Neural progenitor cell (in vitro differentiated cells): ENCODE results near the gene ACTBL2.

Source experiments
- CTCF ChIP-seq: fragments of 200-600 bp; sonication (generic); IDR thresholded peaks from 2 replicates; pipeline ENCODE4 v1.5.1; 2017; ENCODE audit warnings: antibody characterized with exemption, mild to moderate bottlenecking
- EZH2 ChIP-seq: fragments of 200-600 bp; sonication (generic); IDR thresholded peaks from 2 replicates; pipeline ENCODE4 v1.6.1; 2017; ENCODE audit warnings: antibody characterized with exemption, mild to moderate bottlenecking, moderate library complexity
- EZH2phosphoT487 ChIP-seq: fragments of 200-600 bp; sonication (generic); IDR thresholded peaks from 2 replicates; pipeline ENCODE4 v1.6.1; 2017; ENCODE audit warnings: antibody characterized with exemption

GRCh38 chr5:57497733-57498132, 15.1 kb upstream of the ACTBL2 start:
- TF ChIP-seq EZH2phosphoT487 (no peak), CTCF (no peak), EZH2 (no peak)
